ENCODE results near the gene KIRREL3. TPM values are rescaled to one million over a fixed set of nuclear protein-coding genes. Genes with fewer than 3 reads are reported as not detected.

KIRREL3 gene
- total RNA-seq, 4 donors from 2014 or later, result 0.19 TPM; not detected in 3

- no peaks in the 10 kb centered on the region for H3K4me1 ChIP-seq
- no peak for DNase-seq
- H3K9me3 ChIP-seq, result no peaks in the 10 kb centered on the region
- TF ChIP-seq CTCF (IDR thresholded peaks at IDR 0.05) (no peak), POLR2A (IDR thresholded peaks at IDR 0.05) (no peak)
- H3K27me3 ChIP-seq, result peaks cover 0 to 53% (median 0%) of the 10 kb centered on the region in 4 donors
- H3K4me3 ChIP-seq, result no peak overlapping the region
- intact Hi-C loops (cut with DNase I), result no loop called here
- H3K27ac ChIP-seq, result no peak overlapping the region
- no peaks in the 10 kb centered on the region for H3K36me3 ChIP-seq
- WGBS, 2 donors, result 35 to 37% methylated on average over 8 of the region's 8 CpGs
These were observed 439.2 kb downstream of the KIRREL3 start for GRCh38 chr11:126561327-126561893.

- TF ChIP-seq POLR2A (IDR thresholded peaks at IDR 0.05), result no peak
- TF ChIP-seq CTCF (IDR thresholded peaks at IDR 0.05), result no peak
- intact Hi-C loops (cut with DNase I), result no loop called here
- Histone ChIP-seq H3K9me3 (no peaks in the 10 kb centered on the region), H3K4me1 (no peaks in the 10 kb centered on the region), H3K36me3 (no peaks in the 10 kb centered on the region), H3K27ac (no peak overlapping the region), H3K27me3 (peaks cover 0 to 53% (median 0%) of the 10 kb centered on the region in 4 donors), H3K4me3 (no peak overlapping the region)
- 74% methylated on average over 4 of the region's 4 CpGs for WGBS, 2 donors
- DNase-seq, result no peak
These were observed 440.3 kb downstream of the KIRREL3 start for GRCh38 chr11:126560221-126560620.

GRCh38 chr11:126548581-126549550 lies 451.7 kb downstream of the KIRREL3 start:
- no peaks in the 10 kb centered on the region for H3K36me3 ChIP-seq
- intact Hi-C loops (cut with DNase I), result no loop called here
- TF ChIP-seq CTCF (IDR thresholded peaks at IDR 0.05), result no peak
- no peak for TF ChIP-seq POLR2A (IDR thresholded peaks at IDR 0.05)
- H3K9me3 ChIP-seq, result no peaks in the 10 kb centered on the region
- H3K27me3 ChIP-seq, result peaks cover 0 to 31% (median 0%) of the 10 kb centered on the region in 4 donors
- H3K4me3 ChIP-seq, result no peak overlapping the region
- 62 to 72% methylated on average over 16 to 17 of the region's 20 CpGs for WGBS, 2 donors
- H3K4me1 ChIP-seq, result peaks cover 0 to 13% (median 13%) of the 10 kb centered on the region in 3 donors
- no peak overlapping the region for H3K27ac ChIP-seq
- DNase-seq, result no peak

GRCh38 chr11:126547691-126548090 lies 452.9 kb downstream of the KIRREL3 start:
- H3K27ac ChIP-seq, result no peak overlapping the region
- WGBS, 2 donors, result 68 to 70% methylated on average over 4 to 6 of the region's 9 CpGs
- H3K36me3 ChIP-seq, result no peaks in the 10 kb centered on the region
- no peak for DNase-seq
- no peak overlapping the region for H3K4me3 ChIP-seq
- H3K4me1 ChIP-seq, result peaks cover 0 to 25% (median 16%) of the 10 kb centered on the region in 3 donors
- H3K9me3 ChIP-seq, result no peaks in the 10 kb centered on the region
- intact Hi-C loops (cut with DNase I), result no loop called here
- peaks cover 0 to 38% (median 0%) of the 10 kb centered on the region in 4 donors for H3K27me3 ChIP-seq
- TF ChIP-seq POLR2A (IDR thresholded peaks at IDR 0.05) (no peak), CTCF (IDR thresholded peaks at IDR 0.05) (no peak)

GRCh38 chr11:126547161-126547560 lies 453.4 kb downstream of the KIRREL3 start:
- Histone ChIP-seq H3K27ac (no peak overlapping the region), H3K27me3 (peaks cover 0 to 38% (median 0%) of the 10 kb centered on the region in 4 donors), H3K4me1 (peaks cover 0 to 26% (median 16%) of the 10 kb centered on the region in 3 donors), H3K36me3 (no peaks in the 10 kb centered on the region), H3K9me3 (no peaks in the 10 kb centered on the region), H3K4me3 (no peak overlapping the region)
- 64 to 76% methylated on average over 3 to 9 of the region's 9 CpGs for WGBS, 2 donors
- DNase-seq, result no peak
- intact Hi-C loops (cut with DNase I), result no loop called here
- no peak for TF ChIP-seq CTCF (IDR thresholded peaks at IDR 0.05)
- TF ChIP-seq POLR2A (IDR thresholded peaks at IDR 0.05), result no peak

All from esophagus squamous epithelium (tissue), 5 donors.